ENCODE results near the gene SMURF2. TPM values are rescaled to one million over a fixed set of nuclear protein-coding genes. Genes with fewer than 3 reads are reported as not detected.

SMURF2 gene
- total and polyA plus RNA-seq, 2 experiments from 2014 or later = 17.1 to 31.3 TPM

- no peak for DNase-seq (ENCODE audit: low spot score)
- H3K79me2 ChIP-seq = no peaks in the 10 kb centered on the region
- no peak overlapping the region for H2AFZ ChIP-seq
Measured at GRCh38 chr17:64694207-64694606, 32.1 kb upstream of the SMURF2 start.

GRCh38 chr17:64692187-64692586 lies 30.1 kb upstream of the SMURF2 start:
- Histone ChIP-seq H3K79me2 (no peaks in the 10 kb centered on the region), H3K36me3 (replicated peaks; ENCODE audit: insufficient read depth, low read depth) (no peaks in the 10 kb centered on the region), H4K20me1 (ENCODE audit: insufficient read depth, poor library complexity, severe bottlenecking) (no peaks in the 10 kb centered on the region), H3K27me3 (no peaks in the 10 kb centered on the region), H3K27ac (no peak overlapping the region), H3K9me2 (replicated peaks; ENCODE audit: insufficient read depth) (no peaks in the 10 kb centered on the region), H3K9me3 (ENCODE audit: low read depth) (no peaks in the 10 kb centered on the region), H3K4me3 (no peak overlapping the region), H3K4me2 (no peak overlapping the region), H2AFZ (no peak overlapping the region), H3K4me1 (ENCODE audit: insufficient read depth) (no peaks in the 10 kb centered on the region)
- TF ChIP-seq CTCF (IDR thresholded peaks at IDR 0.05; ENCODE audit: poor library complexity) = no peak
- TF ChIP-seq EZH2 (IDR thresholded peaks at IDR 0.05; ENCODE audit: borderline replicate concordance) = no peak
- TF ChIP-seq EZH2phosphoT487 (IDR thresholded peaks at IDR 0.05; ENCODE audit: low read depth, severe bottlenecking, unreplicated experiment) = no peak
- DNase-seq (ENCODE audit: low spot score) = no peak
- WGBS (ENCODE audit: low lambda C conversion rate, missing lambda C conversion rate) = 87% methylated on average over 3 of the region's 3 CpGs

More at GRCh38 chr17:64694207-64694606, 32.1 kb upstream of the SMURF2 start:
- H3K27me3 ChIP-seq = no peaks in the 10 kb centered on the region
- H3K36me3 ChIP-seq (replicated peaks; ENCODE audit: insufficient read depth, low read depth) = no peaks in the 10 kb centered on the region
- H3K27ac ChIP-seq = no peak overlapping the region
- H3K4me3 ChIP-seq = no peak overlapping the region
- no peaks in the 10 kb centered on the region for H3K9me3 ChIP-seq (ENCODE audit: low read depth)
- WGBS (ENCODE audit: low lambda C conversion rate, missing lambda C conversion rate) = 80% methylated on average over 5 of the region's 5 CpGs
- H3K9me2 ChIP-seq (replicated peaks; ENCODE audit: insufficient read depth) = no peaks in the 10 kb centered on the region
- H4K20me1 ChIP-seq (ENCODE audit: insufficient read depth, poor library complexity, severe bottlenecking) = no peaks in the 10 kb centered on the region
- TF ChIP-seq EZH2 (IDR thresholded peaks at IDR 0.05; ENCODE audit: borderline replicate concordance) (no peak), EZH2phosphoT487 (IDR thresholded peaks at IDR 0.05; ENCODE audit: low read depth, severe bottlenecking, unreplicated experiment) (no peak)
- no peak overlapping the region for H3K4me2 ChIP-seq
- no peaks in the 10 kb centered on the region for H3K4me1 ChIP-seq (ENCODE audit: insufficient read depth)

GRCh38 chr17:64689106-64689505 lies 27.0 kb upstream of the SMURF2 start:
- Histone ChIP-seq H3K36me3 (replicated peaks; ENCODE audit: insufficient read depth, low read depth) (no peaks in the 10 kb centered on the region), H3K79me2 (no peaks in the 10 kb centered on the region), H3K9me3 (ENCODE audit: low read depth) (no peaks in the 10 kb centered on the region), H3K27ac (no peak overlapping the region), H3K4me2 (no peak overlapping the region), H3K9me2 (replicated peaks; ENCODE audit: insufficient read depth) (no peaks in the 10 kb centered on the region), H3K4me3 (no peak overlapping the region), H4K20me1 (ENCODE audit: insufficient read depth, poor library complexity, severe bottlenecking) (no peaks in the 10 kb centered on the region), H3K4me1 (ENCODE audit: insufficient read depth) (no peaks in the 10 kb centered on the region), H2AFZ (no peak overlapping the region), H3K27me3 (no peaks in the 10 kb centered on the region)
- no peak for TF ChIP-seq EZH2phosphoT487 (IDR thresholded peaks at IDR 0.05; ENCODE audit: low read depth, severe bottlenecking, unreplicated experiment)
- 97% methylated on average over 4 of the region's 4 CpGs for WGBS (ENCODE audit: low lambda C conversion rate, missing lambda C conversion rate)
- no peak for DNase-seq (ENCODE audit: low spot score)

- no peak for TF ChIP-seq EZH2 (IDR thresholded peaks at IDR 0.05; ENCODE audit: borderline replicate concordance)
- no peak for TF ChIP-seq CTCF (IDR thresholded peaks at IDR 0.05; ENCODE audit: poor library complexity)
- no peak for TF ChIP-seq EZH2phosphoT487 (IDR thresholded peaks at IDR 0.05; ENCODE audit: low read depth, severe bottlenecking, unreplicated experiment)
- H3K27me3 ChIP-seq = no peaks in the 10 kb centered on the region
- H3K27ac ChIP-seq = no peak overlapping the region
- no peaks in the 10 kb centered on the region for H3K36me3 ChIP-seq (replicated peaks; ENCODE audit: insufficient read depth, low read depth)
- no peaks in the 10 kb centered on the region for H3K4me1 ChIP-seq (ENCODE audit: insufficient read depth)
- no peak overlapping the region for H3K4me3 ChIP-seq
- 96% methylated on average over 5 of the region's 5 CpGs for WGBS (ENCODE audit: low lambda C conversion rate, missing lambda C conversion rate)
- no peaks in the 10 kb centered on the region for H3K79me2 ChIP-seq
- H3K9me3 ChIP-seq (ENCODE audit: low read depth) = no peaks in the 10 kb centered on the region
- H3K4me2 ChIP-seq = no peak overlapping the region
- no peaks in the 10 kb centered on the region for H4K20me1 ChIP-seq (ENCODE audit: insufficient read depth, poor library complexity, severe bottlenecking)
- no peak for DNase-seq (ENCODE audit: low spot score)
- H3K9me2 ChIP-seq (replicated peaks; ENCODE audit: insufficient read depth) = no peaks in the 10 kb centered on the region
- no peak overlapping the region for H2AFZ ChIP-seq
Measured at GRCh38 chr17:64688481-64688880, 26.4 kb upstream of the SMURF2 start.

Measured in hepatocyte (in vitro differentiated cells).